ENCODE results near the gene HOXA2.

Gene HOXA2

DNA sequence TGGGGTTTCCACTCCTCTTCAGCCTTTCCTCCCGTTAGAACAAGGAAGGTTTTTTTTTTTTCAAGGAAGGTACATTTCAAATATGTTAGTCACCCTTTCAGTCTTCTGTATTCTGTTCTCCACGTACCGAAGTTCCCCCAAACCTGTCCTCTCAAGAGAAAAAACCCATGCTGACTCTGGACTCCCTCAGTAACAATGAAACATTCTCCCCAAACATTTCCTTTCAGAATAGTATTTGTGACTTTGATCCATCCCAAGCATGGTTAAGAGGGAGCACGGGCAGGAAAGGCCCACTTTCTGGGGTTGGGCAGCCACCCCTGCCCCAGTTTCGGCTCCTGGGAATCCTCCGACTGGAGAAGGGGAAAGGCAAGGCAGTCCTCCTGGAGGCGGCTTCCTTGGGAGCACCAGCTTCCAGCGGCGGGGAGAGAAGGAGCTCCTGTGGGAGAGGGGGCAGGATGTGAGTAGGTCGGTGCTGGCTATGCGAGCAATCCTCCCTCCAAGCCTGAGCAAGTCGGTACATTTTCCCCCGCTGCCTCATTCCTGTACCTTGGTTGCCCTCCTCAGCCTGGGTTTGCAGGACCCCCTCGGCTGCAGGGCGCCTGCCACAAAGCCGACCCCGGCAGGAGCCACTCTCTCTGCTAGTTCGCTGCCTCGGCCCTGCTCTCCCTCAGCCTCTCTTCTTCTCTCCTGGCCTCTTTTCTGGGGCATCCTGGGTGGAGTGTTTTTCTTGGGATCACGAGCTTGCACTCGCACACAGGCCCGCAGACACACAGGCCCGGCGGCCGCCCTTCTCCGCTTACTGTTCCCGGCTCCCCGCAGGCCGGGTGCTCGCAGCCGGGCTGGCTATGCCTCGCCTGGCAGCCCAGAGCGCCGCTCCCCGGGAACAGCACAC, 4.6 kb downstream of the HOXA2 start:
- Histone ChIP-seq H3K27me3 (ENCODE audit: control insufficient read depth in 2 of 2, insufficient read depth in 2 of 2, low read length in 2 of 2) (no peaks in the 10 kb centered on the region), H3K9ac (ENCODE audit: low read depth in 1 of 2, low read length in 2 of 2) (peak overlapping the region; percentile 92 to 96), H3K4me3 (ENCODE audit: low read length in 2 of 2) (peak overlapping the region; percentile 71 to 93), H3K36me3 (ENCODE audit: control insufficient read depth in 2 of 2, insufficient read depth in 2 of 2, low read length in 2 of 2) (peaks cover 0 to 6% of the 10 kb centered on the region in 2 donors), H3K27ac (ENCODE audit: low read depth in 2 of 2, low read length in 2 of 2) (peak overlapping the region; percentile 94 to 96), H3K9me3 (ENCODE audit: control insufficient read depth in 2 of 2, low read length in 2 of 2) (no peaks in the 10 kb centered on the region), H3K4me1 (ENCODE audit: control insufficient read depth in 2 of 2, insufficient read depth in 2 of 2, low read length in 2 of 2) (peaks cover 26 to 45% of the 10 kb centered on the region in 2 donors)

DNA sequence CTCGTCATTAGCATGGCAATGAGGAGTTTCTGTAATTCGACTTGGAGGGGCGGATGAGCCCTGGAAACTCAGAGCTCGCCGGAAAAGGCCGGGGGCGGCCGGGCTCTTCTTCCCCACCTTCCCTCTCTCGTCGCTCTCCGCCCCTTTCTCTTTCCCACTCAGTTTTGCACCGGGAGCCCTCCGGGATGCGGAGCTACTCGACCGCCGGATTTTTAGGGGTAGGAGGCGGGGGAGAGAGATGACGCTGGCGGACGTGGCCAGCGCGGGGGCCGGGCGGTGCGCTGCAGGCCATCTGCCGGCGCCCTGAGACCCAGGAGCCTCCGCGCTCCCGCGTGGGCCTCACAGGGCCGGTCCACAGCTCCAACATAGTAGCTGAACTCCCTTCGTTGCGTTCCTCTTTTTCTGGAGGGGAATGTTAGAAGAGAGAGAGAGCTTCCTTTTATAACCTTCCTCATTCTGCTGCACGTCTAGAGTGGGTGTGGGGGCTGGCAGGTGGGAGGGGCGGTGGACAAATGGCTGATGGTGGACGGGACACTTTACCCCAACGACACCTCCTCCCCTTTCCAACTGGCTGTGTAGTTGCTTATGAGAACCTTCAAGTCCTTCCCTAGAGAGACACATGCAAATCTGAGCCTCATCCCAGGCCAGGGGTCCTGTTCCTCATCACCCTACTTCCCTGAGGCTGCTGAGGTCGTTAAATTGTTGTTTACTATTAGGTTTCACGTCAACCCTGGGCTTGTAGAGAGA, 5.5 kb downstream of the HOXA2 start:
- Histone ChIP-seq H3K27me3 (ENCODE audit: control insufficient read depth in 2 of 2, insufficient read depth in 2 of 2, low read length in 2 of 2) (no peaks in the 10 kb centered on the region), H3K9ac (ENCODE audit: low read depth in 1 of 2, low read length in 2 of 2) (peak overlapping the region; percentile 92 to 96), H3K9me3 (ENCODE audit: control insufficient read depth in 2 of 2, low read length in 2 of 2) (no peaks in the 10 kb centered on the region), H3K4me1 (ENCODE audit: control insufficient read depth in 2 of 2, insufficient read depth in 2 of 2, low read length in 2 of 2) (peaks cover 26 to 42% of the 10 kb centered on the region in 2 donors), H3K4me3 (ENCODE audit: low read length in 2 of 2) (peak overlapping the region; percentile 71 to 93), H3K36me3 (ENCODE audit: control insufficient read depth in 2 of 2, insufficient read depth in 2 of 2, low read length in 2 of 2) (peaks cover 0 to 6% of the 10 kb centered on the region in 2 donors), H3K27ac (ENCODE audit: low read depth in 2 of 2, low read length in 2 of 2) (peak overlapping the region; percentile 94 to 96)

DNA sequence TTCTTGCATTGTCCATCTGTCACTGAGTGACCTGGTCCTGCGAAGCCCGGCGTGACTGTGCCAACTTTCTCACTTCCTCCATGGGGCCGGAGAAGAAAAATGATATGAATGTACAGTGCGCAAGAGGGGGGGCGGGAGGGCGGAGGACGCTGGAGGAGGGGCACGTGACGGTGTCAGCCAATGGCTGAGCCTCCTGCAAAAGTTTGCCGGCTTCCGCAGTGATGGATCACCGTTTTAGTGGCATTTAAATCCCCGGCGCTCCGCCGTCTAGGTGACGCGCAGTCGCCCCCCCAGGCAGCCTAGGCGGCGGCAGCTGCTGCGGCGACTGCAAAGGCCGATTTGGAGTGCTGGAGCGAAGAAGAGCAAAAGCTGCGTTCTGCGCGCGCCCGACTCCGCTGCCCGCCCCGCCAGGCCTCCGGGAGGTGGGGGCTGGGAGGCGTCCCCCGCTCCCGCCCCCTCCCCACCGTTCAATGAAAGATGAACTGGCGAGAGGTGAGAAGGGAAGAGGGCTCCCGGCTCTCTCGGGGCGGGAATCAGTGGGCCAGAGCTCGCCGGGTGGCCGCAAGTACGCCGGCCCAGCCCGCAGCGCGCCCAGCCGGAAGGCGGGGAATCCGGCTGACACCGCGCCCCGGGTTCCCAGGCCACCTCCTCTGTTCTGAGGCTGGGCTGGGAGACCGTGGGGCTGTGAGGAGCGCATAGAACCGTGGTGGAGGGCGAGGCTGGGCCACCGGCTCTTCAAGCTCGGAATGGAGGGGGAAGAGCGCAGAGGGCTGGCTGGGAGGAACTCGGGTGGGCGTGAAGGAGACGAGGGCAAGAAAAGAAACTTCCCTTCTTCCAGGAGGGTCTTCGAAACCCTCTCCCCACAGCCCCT, 6.4 kb downstream of the HOXA2 start, which contains the start of gene HOXA1:
Gene HOXA1, minus strand, starts transcription at position 104 of the 871 bp plus-strand sequence. Its CDS starts 88 bp downstream, at position 16.
- H3K4me1 ChIP-seq (ENCODE audit: control insufficient read depth in 2 of 2, insufficient read depth in 2 of 2, low read length in 2 of 2) = peaks cover 26 to 41% of the 10 kb centered on the region in 2 donors
- H3K9me3 ChIP-seq (ENCODE audit: control insufficient read depth in 2 of 2, low read length in 2 of 2) = no peaks in the 10 kb centered on the region
- H3K4me3 ChIP-seq (ENCODE audit: low read length in 2 of 2) = peak within 1 kb of the TSS; percentile 71 to 93
- peaks cover 0 to 6% of the 10 kb centered on the region in 2 donors for H3K36me3 ChIP-seq (ENCODE audit: control insufficient read depth in 2 of 2, insufficient read depth in 2 of 2, low read length in 2 of 2)
- H3K27ac ChIP-seq (ENCODE audit: low read depth in 2 of 2, low read length in 2 of 2) = peak within 1 kb of the TSS; percentile 94 to 96
- peak within 1 kb of the TSS; percentile 92 to 96 for H3K9ac ChIP-seq (ENCODE audit: low read depth in 1 of 2, low read length in 2 of 2)
- H3K27me3 ChIP-seq (ENCODE audit: control insufficient read depth in 2 of 2, insufficient read depth in 2 of 2, low read length in 2 of 2) = no peaks in the 10 kb centered on the region

DNA sequence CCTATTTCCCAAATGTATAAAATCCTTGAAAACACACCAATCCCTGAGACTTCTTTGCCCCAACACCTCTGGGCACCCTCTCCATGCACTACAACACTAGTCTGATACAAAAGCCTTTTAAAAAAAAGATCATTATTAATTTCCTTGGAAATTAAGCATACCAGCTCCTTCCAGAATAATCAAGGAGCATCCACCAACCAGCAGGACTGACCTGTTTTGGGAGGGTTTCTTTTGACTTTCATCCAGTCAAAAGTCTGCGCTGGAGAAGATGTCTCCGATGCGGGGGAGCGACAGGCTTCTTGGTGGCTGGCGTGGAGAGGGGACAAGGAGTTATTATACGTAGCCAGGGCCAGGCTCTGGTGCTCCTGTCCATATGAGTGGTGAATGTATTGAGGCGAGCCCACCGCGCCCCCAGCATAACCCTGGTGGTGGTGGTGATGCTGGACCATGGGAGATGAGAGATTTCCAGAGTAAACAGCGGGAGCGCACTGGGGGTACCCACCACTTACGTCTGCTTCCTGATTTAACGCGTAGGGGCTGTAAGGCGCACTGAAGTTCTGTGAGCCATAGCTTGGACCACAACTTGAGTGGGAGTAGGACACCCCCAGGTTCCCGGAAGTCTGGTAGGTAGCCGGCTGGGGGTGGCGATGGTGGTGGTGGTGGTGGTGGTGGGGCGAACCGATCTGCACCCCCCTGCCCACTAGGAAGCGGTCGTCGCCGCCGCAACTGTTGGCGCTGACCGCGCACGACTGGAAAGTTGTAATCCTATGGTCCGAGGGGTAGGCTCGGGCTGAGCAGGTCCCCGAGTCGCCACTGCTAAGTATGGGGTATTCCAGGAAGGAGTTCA, 7.2 kb downstream of the HOXA2 start:
- peaks cover 24 to 34% of the 10 kb centered on the region in 2 donors for H3K4me1 ChIP-seq (ENCODE audit: control insufficient read depth in 2 of 2, insufficient read depth in 2 of 2, low read length in 2 of 2)
- peak overlapping the region; percentile 50 to 94 for H3K27ac ChIP-seq (ENCODE audit: low read depth in 2 of 2, low read length in 2 of 2)
- peak overlapping the region; percentile 71 to 93 for H3K4me3 ChIP-seq (ENCODE audit: low read length in 2 of 2)
- H3K27me3 ChIP-seq (ENCODE audit: control insufficient read depth in 2 of 2, insufficient read depth in 2 of 2, low read length in 2 of 2) = no peaks in the 10 kb centered on the region
- peak overlapping the region; percentile 56 to 92 for H3K9ac ChIP-seq (ENCODE audit: low read depth in 1 of 2, low read length in 2 of 2)
- no peaks in the 10 kb centered on the region for H3K9me3 ChIP-seq (ENCODE audit: control insufficient read depth in 2 of 2, low read length in 2 of 2)
- peaks cover 0 to 6% of the 10 kb centered on the region in 2 donors for H3K36me3 ChIP-seq (ENCODE audit: control insufficient read depth in 2 of 2, insufficient read depth in 2 of 2, low read length in 2 of 2)

DNA sequence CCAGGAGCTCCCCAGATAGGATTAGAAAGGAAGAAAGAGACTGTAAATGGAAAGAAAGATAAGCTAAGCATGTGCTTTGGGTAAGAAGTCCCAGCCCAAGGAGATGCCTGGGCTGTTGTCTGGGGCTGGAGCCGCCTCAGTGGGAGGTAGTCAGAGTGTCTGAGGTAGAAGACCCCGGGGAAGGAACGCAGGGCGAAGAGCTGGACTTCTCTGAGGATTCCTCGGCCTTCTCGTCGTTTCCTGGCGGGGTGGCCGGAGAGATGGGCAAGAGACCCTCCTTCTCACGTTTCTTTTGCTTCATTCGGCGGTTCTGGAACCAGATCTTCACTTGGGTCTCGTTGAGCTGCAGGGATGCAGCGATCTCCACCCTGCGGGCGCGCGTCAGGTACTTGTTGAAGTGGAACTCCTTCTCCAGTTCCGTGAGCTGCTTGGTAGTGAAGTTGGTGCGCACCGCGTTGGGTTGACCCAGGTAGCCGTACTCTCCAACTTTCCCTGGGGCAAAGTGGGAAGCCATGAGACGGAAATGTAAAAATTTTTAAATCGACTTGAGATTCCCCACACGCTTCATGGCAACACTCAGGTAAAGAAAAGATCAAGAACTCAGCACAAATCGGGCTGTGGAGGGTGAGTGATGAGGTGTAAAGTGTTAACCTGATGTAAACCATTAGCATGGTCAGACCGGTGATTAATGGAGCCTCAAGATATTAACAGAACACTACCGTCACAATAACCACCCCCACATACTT, 8.0 kb downstream of the HOXA2 start:
- Histone ChIP-seq H3K4me3 (ENCODE audit: low read length in 2 of 2) (peak overlapping the region in 1 of 2 donors; percentile 1), H3K9me3 (ENCODE audit: control insufficient read depth in 2 of 2, low read length in 2 of 2) (no peaks in the 10 kb centered on the region), H3K27me3 (ENCODE audit: control insufficient read depth in 2 of 2, insufficient read depth in 2 of 2, low read length in 2 of 2) (no peaks in the 10 kb centered on the region), H3K36me3 (ENCODE audit: control insufficient read depth in 2 of 2, insufficient read depth in 2 of 2, low read length in 2 of 2) (peaks cover 0 to 3% of the 10 kb centered on the region in 2 donors), H3K4me1 (ENCODE audit: control insufficient read depth in 2 of 2, insufficient read depth in 2 of 2, low read length in 2 of 2) (peaks cover 22 to 28% of the 10 kb centered on the region in 2 donors), H3K27ac (ENCODE audit: low read depth in 2 of 2, low read length in 2 of 2) (no peak overlapping the region), H3K9ac (ENCODE audit: low read depth in 1 of 2, low read length in 2 of 2) (no peak overlapping the region)

DNA sequence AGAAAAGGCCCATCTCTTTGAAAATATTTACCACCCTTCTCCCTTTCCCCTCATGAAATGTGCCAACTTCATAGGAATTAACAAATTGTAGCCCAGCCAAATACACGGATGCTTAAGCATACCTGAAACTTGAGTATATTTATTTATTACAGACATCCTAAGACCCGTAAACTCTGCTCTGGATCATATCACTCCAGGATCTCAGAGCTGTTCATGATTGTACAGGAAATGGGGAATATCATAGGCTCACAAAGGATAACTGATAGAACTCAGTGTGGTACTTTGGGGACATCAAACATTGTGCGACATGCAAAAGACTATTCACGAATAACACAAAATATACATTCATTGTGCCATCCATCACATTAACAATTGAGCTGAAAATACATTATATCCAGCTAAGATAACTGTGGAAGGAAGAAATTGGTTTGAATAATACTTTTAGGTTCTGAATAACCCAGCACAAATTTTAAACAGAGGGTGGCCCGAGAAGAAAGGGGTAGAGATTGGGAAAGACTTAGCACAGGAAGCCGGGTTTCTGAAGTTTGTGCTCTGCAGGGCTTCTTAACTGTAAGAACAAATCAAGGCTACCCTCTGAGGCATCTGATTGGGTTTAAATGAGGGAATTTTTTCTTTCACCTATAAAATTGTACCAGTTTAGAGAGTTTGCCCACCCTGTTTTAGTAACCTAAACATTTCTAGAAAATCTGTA, 9.1 kb downstream of the HOXA2 start:
- no peak overlapping the region for H3K4me3 ChIP-seq (ENCODE audit: low read length in 2 of 2)

DNA sequence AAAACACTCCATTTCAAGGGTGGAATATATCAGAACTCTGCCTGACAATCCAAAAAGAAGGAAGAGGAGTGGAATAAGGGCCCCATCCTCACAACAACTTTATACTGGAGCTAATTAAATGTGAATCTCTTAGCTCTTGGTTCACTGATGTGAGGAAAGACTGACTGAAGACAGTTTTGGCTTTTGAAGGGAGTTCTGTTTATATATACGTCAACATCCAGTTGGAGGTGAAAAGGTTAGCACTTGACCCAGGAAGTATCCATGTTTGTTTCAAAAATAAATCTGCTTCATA, 9.7 kb downstream of the HOXA2 start:
- H3K27ac ChIP-seq (ENCODE audit: low read depth in 2 of 2, low read length in 2 of 2) = no peak overlapping the region
- H3K9ac ChIP-seq (ENCODE audit: low read depth in 1 of 2, low read length in 2 of 2) = no peak overlapping the region
- H3K27me3 ChIP-seq (ENCODE audit: control insufficient read depth in 2 of 2, insufficient read depth in 2 of 2, low read length in 2 of 2) = peaks cover 0 to 5% of the 10 kb centered on the region in 2 donors

More for the DNA sequence above, 9.1 kb downstream of the HOXA2 start:
- Histone ChIP-seq H3K36me3 (ENCODE audit: control insufficient read depth in 2 of 2, insufficient read depth in 2 of 2, low read length in 2 of 2) (no peaks in the 10 kb centered on the region), H3K27me3 (ENCODE audit: control insufficient read depth in 2 of 2, insufficient read depth in 2 of 2, low read length in 2 of 2) (peaks cover 0 to 5% of the 10 kb centered on the region in 2 donors), H3K9ac (ENCODE audit: low read depth in 1 of 2, low read length in 2 of 2) (no peak overlapping the region), H3K4me1 (ENCODE audit: control insufficient read depth in 2 of 2, insufficient read depth in 2 of 2, low read length in 2 of 2) (peaks cover 19 to 20% of the 10 kb centered on the region in 2 donors), H3K27ac (ENCODE audit: low read depth in 2 of 2, low read length in 2 of 2) (no peak overlapping the region), H3K9me3 (ENCODE audit: control insufficient read depth in 2 of 2, low read length in 2 of 2) (no peaks in the 10 kb centered on the region)

DNA sequence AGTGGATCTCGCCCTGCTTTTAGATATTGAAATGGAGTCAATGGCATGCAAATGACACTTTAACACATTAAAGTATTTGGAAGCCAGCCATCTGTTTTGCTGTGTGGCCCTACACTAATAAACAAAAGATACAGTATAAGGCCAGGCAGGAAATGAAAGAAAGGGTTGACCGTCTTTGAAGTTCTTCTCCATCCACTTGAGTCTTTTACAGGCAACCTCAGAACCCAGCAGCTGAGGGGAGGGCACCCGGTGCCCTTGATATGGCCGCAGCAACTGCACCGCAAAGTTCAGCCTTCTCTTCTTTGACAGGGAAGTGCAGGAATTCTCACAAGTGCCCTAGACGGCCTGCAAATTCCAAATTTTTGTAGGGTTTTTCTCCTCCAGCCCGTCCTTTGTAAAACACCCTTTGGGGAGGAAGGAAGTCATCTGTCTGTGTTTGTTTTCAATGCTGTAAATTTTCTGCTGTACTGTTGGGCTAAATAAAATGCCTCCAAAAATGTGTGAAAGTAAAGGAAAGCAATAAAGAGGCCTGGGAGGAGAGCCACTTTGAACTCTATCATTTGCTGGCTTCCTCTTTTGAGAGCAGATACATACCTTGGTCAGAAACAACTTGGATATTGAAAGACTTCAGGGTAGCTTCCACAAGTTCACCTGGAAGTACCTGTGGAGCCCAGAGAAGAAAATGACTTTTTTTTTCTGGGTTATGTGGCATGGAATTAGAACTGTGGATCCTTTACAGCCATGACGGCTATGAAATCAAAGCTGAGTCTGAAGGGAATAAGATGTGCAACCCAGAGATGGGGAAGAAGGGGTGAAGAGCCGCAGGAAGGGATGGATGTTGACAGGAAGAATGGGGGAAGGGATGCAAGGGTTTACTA, 10.3 kb downstream of the HOXA2 start:
- Histone ChIP-seq H3K27ac (ENCODE audit: low read depth in 2 of 2, low read length in 2 of 2) (no peak overlapping the region), H3K9me3 (ENCODE audit: control insufficient read depth in 2 of 2, low read length in 2 of 2) (no peaks in the 10 kb centered on the region), H3K4me3 (ENCODE audit: low read length in 2 of 2) (no peak overlapping the region), H3K9ac (ENCODE audit: low read depth in 1 of 2, low read length in 2 of 2) (no peak overlapping the region), H3K4me1 (ENCODE audit: control insufficient read depth in 2 of 2, insufficient read depth in 2 of 2, low read length in 2 of 2) (peaks cover 9 to 10% of the 10 kb centered on the region in 2 donors), H3K27me3 (ENCODE audit: control insufficient read depth in 2 of 2, insufficient read depth in 2 of 2, low read length in 2 of 2) (peaks cover 0 to 5% of the 10 kb centered on the region in 2 donors), H3K36me3 (ENCODE audit: control insufficient read depth in 2 of 2, insufficient read depth in 2 of 2, low read length in 2 of 2) (no peaks in the 10 kb centered on the region)

More for the DNA sequence above, 9.7 kb downstream of the HOXA2 start:
- no peak overlapping the region for H3K4me3 ChIP-seq (ENCODE audit: low read length in 2 of 2)
- H3K36me3 ChIP-seq (ENCODE audit: control insufficient read depth in 2 of 2, insufficient read depth in 2 of 2, low read length in 2 of 2) = no peaks in the 10 kb centered on the region
- H3K9me3 ChIP-seq (ENCODE audit: control insufficient read depth in 2 of 2, low read length in 2 of 2) = no peaks in the 10 kb centered on the region
- peaks cover 14 to 15% of the 10 kb centered on the region in 2 donors for H3K4me1 ChIP-seq (ENCODE audit: control insufficient read depth in 2 of 2, insufficient read depth in 2 of 2, low read length in 2 of 2)

Data from mucosa of rectum (tissue), 2 donors.